HG03558 (cell line): ENCODE data around the gene ATP7B.

Experiments
- ATAC-seq: cut with Tn5 transposase; IDR thresholded peaks from one replicate; pipeline ENCODE4 v1.9.1; 2021; ENCODE audit warnings: moderate number of reproducible peaks; ENCODE audit not compliant: unreplicated experiment; ENCODE audit errors: extremely low read depth

The ATP7B gene

DNA sequence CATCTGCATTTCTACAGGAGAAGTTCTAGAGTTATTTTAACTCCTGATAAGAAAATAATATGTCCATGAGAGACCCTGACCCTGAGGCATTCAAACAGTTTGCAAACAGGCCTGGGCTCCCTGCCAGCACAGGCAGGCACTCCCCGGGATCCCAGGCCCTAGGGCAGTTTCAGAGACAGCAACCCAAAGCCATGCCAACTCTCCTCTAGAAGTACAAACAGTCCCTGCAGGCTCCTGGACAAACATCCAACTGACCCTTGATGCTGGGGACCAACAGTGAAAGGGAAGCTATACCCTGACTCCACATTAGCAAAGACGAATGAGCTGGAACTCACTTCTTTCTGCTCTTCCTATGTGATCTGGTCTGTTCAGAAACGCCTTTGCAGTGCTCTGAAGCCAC is 104.7 kb downstream of the ATP7B start:
- ATAC-seq = no peak

- no peak for ATAC-seq
Measured at GRCh38 chr13:51905787-51906186, 105.5 kb downstream of the ATP7B start.

- ATAC-seq = no peak
Measured at GRCh38 chr13:51902776-51903175, 108.5 kb downstream of the ATP7B start.

DNA sequence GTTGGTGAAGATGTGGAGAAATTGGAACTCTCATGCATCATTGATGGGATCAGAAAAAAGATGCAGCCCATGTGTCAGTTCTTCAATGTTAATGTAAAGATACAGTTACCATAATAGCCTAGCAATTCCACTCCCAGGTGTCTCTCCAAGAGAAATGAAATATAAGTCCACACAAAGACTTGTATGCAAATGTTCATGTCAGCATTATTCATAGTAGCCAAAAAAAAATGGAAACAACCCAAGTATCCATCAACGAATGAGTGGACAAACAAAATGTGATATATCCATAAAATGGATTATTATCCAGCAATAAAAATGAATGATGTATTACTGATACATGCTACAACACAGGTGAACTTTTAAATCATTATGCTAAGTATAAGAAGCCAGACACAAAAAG is 110.8 kb downstream of the ATP7B start:
- no peak for ATAC-seq

DNA sequence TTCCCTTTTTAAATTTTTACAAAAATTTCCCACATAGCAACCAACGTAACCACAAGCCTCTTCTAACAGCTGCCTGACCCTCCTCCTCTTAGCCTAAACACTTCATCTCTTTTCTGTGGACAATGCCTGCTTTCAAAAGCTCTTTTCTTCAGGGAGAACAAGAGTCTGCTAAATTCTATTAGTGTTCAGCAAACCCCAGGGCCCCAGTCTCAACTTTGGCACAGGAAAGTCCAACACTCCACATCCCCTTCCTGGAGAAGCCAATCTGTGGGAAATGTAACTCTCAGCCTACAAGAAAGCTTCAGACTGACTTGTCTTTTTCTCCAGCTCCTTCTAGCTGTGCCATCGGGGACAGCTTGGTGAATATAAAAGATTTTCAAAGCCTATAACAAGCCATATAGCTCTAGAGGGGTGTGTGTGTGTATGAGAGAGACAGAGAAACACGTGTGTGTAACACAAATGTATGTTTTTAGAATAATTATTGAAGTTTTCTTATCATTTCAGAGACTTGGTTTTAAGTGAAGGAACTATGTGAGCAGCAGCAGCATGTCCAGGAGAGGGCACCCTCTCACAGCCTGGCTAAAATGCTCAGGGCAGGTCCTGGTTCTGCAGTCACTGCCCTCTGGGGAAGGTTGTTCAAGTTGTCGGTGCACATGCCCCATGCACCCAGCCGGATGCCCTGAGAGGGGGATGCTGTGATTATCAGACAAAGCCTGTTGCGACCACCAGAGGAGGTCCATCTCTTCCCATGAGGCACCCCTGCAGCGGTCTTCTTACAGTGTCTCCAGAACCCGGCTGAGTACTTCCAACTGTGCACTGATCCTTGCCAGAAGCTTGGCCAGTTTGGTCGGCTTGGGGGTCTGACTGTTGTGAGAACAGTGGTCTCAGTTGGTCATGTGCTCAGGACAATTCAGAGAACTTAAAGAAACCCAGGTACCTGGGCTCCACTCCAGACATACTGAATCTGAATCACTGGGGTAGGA is 115.1 kb downstream of the ATP7B start:
- ATAC-seq = no peak

- no peak for ATAC-seq
Measured at GRCh38 chr13:51894239-51894638, 117.0 kb downstream of the ATP7B start.

DNA sequence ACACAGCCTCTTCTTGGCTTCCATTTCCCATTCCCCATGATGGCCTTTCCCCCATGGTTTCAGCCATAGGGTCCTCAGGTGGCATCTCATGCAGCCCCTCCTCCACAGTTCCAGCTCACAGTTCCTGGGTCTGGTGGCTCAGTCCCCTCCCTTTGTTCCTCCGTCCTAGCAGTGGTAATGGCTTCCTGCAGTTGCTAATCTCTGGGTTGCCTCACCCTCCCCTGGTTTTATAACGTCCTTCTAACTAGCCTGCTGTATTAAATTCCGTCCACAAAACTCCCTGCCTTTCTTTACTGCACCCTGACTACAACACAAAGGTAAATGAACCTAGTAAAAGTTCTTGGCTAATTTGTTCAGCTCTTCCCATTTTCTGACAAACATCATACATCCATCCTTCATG is 118.6 kb downstream of the ATP7B start:
- no peak for ATAC-seq

GRCh38 chr13:51887468-51887867 is 123.8 kb downstream of the ATP7B start:
- ATAC-seq = no peak

- no peak for ATAC-seq
Measured at GRCh38 chr13:51885651-51886050, 125.6 kb downstream of the ATP7B start.

- ATAC-seq = no peak
Measured at GRCh38 chr13:51883226-51883600, 128.0 kb downstream of the ATP7B start.
